T-helper 2 cell (primary cell): ENCODE results near the gene PPFIBP2.
"Not testable (repeated sequence)": the region's sequence is repeated elsewhere in the genome, so short reads cannot be mapped to it uniquely, and the experiment has no call there.

Experiments
- DNase-seq, 5 experiments: peaks; one replicate each; pipeline versions ENCODE4 v3.0.0 to v3.0.0-alpha.2; 2012 to 2022

Gene PPFIBP2

DNA sequence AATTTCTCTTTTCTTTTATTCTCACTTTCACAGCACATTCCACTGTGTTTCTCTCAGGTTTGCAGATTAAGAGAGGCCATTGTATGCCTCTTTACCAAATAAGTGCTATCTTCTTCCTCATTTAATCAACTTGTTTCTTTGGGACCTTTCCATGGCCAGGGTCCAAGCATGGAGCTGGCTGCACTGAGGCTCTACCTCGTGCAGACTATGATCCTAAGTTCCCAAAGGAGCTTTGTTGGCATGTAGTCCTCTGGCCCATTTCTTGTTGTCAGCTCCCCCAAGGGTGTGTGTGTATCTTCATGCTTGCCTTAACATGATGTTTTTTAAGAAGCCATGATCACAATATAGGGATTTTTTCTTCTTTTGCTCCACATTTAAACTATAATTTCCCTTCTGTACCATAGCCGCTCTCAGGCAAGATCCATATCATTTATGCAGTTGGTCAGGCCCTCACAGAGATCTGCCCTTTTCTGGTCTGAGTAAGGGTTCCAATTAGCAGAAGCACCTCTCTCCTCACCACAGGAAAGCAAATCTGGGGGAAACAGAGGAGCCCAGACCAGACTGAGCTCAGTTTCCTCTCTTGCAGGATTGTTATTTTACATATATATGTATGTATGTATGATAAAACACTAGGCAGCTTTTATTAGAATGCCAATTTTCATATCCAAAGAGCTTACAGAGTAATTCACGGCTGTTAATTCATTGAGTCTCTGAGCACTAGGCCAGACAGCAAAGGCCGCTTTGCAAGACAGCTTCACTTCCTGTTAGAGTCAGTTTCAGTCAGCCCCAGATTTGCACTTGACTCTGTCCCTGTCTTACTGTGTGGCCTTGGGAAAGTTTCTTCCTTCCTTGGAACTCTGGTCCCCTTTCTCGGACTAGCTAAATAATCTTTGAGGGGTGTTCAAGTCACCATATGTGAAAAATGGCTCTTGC is 125.2 kb downstream of the PPFIBP2 start:
- DNase-seq = no peak

DNA sequence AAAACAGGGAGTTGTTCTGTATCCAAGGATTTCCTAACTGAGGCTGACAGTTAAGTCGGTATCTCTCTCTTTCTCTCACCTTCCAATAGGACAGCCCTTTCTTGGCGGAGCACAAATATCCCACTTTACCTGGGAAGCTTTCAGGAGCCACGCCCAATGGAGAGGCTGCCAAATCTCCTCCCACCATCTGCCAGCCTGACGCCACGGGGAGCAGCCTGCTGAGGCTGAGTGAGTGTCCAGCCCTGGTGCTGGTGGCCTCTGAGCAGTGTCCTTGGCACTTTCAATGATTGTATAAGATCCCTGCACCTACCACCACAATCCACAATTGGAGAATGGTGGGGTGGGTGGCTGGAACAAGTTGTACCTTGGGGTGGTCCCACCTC is 125.8 kb downstream of the PPFIBP2 start:
- no peak for DNase-seq

DNA sequence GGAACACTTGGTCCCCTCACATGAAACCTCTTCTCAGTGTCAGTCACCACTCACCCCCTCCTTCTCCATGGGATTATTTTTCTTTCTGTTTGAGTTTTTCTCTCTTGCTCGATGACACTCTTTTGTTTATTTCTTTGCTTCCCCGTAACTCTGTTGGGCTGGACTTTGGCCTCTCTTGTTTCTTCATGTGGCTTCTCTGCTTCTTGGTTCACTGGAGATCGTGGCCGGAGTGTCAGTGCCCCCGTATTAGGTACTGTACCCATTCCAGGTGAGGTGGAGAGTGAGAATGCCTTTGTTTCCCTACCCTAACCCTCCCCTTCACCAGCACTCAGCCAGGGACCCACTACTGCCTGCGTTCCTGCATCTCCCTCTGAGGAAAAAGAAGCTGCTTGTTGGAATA is 127.0 kb downstream of the PPFIBP2 start:
- no peak for DNase-seq

DNA sequence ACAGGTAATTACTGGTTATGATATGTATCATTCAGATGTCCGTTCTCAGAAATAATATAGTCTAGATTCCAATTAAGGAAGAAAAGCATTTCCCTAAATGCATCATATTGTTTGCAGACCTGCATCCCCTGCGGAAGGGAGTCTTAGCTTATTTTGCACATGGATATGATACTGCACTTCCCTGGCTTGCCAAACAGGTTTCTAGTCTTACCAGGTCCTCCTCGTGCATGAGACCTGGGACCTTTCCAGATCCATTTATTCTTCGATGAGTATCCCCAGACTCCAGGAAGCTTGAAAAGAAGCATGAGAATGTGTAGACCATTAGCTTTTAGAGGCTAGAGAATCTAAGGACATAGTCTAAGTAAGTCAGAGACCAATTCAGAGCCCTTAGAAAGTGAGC is 128.9 kb downstream of the PPFIBP2 start:
- no peak for DNase-seq

DNA sequence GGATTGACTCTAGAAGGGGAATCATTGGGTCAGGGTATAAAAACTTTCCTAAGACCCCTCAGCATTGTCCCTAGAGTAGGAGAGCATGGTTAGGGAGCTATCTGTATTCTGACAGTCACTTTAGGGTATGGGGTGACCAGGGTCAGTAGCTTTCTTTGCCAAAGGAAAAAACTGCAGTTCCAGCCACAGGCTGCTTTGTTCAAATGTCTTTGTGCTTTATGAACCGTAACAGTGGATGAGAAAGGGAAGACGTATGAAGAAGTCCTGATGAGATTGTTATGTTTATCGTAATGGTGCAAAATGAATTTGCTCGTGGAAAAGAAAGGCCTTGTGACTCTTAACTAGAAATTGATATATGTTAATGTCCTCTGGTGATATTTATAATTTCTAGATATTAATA is 129.5 kb downstream of the PPFIBP2 start:
- no peak for DNase-seq

DNA sequence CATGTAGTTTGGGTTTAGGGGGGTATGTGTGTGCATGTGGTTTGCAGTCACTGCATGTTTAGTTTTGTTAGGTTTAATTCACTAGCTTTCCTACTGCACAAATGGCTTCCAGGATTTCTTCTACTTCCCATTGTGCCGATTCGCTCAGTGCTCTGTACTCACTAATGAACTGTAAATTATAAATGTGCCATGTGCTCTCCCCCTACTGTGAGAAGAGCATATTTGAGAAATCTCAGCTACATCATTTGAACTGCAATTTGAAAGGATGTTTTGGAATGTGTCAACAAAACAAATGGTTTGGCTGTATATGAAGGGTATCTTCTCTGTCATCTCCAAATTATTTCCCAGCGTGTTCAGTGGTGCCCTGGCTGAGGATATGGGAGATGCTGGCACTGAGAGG is 131.4 kb downstream of the PPFIBP2 start:
- DNase-seq = no peak

DNA sequence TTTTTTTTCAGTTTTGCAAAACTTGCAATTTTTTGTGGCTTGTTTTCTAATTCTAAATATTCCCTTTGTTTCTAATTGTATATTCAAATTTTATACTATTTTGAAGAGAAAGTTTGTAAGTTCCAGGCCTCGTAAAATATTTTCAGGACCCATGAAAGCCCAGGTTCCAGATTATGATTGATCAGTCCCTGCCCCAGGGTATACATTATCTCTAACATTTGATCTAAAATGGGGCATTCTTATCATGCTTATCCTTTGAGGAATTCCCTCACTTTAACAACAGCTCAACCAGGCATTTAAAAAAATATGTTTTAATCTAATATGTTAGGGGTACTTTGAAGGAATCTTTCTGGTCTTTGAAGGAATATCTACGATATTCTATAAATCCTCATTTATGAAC is 133.1 kb downstream of the PPFIBP2 start:
- no peak for DNase-seq

DNA sequence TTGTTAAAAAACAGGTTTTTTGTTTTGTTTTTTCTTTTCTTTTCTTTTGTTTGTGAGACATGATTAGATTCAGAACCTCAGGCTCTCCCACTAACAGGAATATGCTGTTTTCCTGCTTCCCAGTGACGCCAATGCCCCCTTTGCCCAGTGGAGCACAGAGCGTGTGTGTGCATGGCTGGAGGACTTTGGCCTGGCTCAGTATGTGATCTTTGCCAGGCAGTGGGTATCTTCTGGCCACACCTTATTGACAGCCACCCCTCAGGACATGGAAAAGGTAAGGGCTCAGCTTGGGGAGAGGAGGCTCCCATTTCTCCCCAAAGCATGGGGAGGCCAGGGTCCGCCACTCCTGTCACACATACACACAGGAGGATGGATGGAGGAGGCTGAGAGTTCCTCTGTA is 134.5 kb downstream of the PPFIBP2 start:
- no peak for DNase-seq

DNA sequence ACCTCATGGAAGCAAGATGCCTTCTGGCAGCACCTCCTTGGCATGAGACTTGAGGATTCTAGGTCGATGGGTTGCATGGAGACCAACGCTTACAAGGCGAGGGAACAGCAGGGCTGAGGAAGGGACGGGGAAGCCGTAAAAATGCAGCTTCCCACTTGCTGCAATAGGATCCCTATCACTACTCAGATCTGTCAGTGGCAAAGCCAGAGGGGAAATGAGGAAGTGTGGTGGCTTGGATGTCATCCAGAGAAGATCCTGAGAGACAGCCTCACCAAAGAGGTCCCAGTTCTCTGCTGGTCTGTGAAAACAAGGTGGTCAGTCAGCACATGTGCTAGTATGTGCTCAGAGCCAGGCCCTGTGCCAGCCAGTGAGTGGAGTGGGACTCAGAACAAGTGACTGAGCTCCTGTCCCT is 137.3 kb downstream of the PPFIBP2 start:
- no peak for DNase-seq

DNA sequence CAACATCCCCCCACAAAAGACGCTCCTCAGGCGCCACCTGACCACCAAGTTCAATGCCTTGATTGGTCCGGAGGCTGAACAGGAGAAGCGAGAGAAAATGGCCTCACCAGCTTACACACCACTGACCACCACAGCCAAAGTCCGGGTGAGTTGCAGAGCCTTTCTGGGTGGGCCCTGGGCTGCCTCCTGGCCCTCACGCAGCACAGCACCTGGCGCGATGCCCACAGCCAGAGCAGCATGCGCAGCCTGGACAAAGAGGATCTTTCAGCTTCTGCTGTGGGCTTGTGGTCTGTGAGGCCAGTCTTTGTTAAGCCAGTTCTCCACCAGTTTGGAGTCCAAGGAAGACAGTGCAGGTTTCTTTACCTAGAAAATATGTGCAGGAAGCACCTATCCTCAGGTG is 137.9 kb downstream of the PPFIBP2 start:
- no peak for DNase-seq

DNA sequence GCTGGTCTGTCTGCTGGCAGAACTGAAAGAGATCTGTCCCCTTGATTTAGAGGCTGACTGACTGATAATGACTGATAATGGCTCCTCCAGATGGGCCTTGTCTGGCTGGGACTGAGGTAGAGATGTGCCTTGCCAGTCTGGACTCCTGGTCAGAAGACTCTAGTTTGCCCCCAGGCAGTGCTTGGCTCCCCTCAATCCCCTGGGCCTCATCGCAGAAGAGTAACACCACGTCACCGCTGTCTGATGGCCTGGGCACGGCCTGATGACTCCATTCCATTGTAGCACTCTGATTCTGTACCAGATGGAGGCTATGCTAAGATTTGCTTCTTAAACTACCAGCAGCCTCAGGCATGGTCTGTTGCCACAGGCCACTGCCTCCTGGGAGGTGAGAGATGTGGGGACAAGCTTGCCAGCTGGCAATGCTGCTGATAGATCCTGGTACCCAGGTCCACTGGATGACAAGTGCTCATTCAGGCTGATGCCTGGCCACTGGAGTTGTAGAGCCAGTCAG is 140.5 kb downstream of the PPFIBP2 start:
- no peak for DNase-seq

DNA sequence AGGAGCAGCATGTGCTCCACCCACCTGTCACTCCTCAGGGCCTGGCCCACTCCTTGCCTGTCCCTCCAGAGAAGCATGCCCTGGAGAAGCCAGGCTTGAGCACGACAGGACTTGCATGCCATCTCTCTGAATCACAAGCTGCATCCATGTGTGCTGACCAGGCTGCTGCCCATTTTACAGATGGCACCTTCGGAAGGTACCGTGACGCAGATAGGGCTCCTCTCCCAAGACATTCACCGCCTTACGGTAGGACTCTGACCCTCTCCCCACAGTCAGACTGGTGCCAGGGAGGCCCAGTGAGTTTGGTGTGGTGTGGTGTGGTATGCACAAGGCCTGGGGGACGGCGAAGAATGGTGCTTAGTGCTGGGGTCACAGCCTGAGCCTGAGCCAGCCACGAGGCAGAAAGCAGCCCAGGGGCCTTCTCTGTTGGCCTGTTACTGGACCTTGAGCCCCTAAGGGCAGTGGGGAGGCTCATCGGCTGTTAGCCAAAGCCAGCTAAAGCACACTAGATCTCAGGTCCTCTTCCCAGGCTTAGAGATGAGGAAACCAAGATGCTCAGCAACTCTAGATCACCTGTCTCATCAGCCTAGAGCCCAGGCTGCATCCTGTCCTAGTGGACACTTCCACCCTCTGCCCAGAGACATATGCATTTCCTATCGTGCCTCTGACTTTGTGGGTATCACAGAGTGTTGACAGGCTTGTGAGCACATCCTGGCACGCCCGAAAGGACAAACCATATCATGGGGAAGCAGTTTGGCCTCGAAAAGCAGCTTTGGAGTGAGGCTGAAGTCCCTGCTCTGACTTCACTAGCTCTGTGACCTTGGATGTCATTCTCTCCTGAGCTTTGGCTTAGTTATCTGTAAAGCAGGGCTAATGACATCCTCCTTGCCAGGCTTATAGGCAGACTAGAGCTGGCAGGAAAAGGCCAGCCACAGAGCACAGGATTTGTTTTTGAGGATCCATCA is 141.7 kb downstream of the PPFIBP2 start:
- no peak for DNase-seq

DNA sequence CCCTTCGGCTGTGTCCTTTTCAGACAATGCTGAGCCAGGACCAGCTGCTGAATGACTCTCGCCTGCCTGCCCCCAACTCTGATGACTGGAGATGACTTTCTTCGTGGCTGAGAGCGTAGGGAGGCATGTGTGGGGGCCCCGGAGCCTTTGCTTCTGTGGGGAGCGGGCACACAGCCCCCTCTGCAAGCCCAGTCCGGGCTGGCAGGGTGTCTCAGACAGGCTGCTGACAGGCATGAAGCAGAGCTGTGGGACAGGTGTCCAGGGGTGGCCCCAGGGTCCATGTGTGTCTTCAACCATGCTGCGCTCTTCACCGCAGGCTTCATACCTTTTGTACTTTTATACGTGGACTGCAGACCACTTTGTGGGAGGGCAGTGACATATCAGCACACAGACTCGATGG is 142.9 kb downstream of the PPFIBP2 start:
- DNase-seq = no peak

DNA sequence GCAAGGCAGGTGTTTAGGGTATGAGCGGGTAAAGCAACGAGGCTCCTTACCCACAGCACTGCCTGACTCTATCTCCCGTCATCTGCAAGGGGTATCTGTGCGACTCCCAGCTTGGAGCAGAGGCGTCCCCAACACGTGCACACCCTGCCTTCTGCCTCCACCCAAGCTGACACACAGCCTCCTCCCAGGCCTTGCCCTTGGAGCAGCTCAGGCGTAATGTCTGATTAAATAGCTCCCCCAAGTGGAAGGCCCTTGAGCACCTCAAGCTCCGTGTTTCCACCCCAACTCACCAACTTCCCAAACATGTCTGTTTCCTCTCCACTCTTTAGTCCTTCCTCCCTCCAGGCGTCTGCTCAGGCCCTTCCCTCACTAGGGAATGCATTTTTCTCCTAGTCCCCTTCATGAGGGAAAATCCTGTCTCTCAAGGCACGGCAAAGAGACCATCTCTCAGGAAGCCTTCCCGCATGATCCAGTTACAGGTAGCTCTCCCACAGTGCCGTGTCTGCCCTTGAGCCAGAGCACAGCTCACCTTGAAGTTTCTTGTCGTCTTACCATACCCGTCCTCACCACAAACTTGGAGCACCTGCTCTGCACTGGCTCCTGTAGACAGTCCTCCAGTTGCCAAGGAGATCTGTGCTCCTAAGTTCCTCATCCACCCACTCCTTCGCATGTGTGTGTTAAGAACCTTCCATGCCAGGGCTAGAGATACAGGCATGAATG is 143.7 kb downstream of the PPFIBP2 start:
- DNase-seq = peak in 1 of 5 experiments; percentile 54

DNA sequence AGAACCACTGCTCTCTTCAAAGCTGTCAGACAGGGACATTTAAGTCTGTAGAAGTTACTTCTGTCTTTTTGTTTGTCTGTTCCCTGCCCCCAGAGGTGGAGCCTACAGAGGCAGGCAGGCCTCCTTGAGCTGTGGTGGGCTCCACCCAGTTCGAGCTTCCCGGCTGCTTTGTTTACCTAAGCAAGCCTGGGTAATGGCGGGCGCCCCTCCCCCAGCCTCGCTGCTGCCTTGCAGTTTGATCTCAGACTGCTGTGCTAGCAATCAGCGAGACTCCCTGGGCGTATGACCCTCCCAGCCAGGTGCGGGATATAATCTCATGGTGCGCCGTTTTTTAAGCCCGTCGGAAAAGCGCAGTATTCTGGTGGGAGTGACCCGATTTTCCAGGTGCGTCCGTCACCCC is 149.7 kb downstream of the PPFIBP2 start:
- not testable (repeated sequence) for DNase-seq

DNA sequence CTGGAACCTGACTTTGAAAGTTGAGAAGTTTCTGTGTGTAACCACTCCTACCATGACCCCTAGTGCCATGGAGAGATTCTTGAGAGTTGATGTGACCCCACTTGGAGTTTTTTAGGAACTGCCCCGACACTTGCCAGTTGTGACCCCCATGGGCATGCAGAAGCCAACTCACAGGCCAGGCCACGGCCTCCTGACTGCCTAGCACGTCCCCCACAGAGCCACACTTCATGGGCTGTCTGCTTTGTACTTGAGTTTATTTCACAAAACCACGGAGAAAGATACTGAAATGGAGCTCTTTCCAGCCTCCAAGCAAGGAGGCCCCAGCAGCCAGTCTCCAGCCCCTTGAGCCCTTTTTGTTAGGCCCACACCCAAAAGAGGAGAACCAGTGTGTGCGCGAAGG is 151.1 kb downstream of the PPFIBP2 start:
- no peak for DNase-seq

DNA sequence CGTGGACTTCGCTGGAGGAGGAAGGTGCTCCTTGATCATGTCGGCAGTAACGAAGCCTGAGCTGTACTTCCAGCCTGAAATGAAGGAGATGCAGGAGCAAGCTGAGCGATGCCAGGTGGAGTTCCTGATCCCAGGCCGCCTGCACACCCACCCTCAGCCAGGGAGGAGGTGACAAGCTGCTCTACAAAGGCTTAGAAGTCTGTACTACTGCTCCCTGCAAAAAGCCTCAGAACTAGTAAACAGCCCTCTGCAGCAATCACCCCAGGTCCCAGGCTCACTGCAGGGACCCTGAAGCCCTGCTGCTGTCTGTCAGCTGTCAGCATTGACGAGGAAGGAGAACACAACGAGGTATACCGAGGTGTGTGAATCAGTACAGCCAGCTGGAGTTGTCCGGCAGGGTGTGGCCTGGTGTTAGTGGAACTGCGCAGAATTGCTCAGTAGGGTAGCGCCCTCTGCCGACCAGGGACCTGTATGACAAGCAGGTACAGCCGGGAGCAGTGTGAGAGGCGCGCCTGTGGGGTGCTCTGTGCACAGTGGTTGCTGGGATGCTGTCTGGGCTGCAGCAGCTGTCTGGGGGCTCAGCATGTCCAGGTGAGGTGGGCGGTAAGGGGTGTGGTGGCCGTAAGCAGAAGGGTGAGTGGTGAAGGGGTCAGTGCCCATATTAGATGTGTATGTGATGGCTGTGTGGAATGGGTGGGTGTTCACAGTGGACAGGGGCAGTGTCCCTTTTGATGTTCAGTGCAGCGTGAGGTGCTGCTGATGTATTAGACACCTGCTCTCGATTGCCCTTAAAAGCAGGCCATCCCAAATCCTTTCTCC is 151.9 kb downstream of the PPFIBP2 start:
- peak; percentile 34 to 63 (median 52) for DNase-seq

DNA sequence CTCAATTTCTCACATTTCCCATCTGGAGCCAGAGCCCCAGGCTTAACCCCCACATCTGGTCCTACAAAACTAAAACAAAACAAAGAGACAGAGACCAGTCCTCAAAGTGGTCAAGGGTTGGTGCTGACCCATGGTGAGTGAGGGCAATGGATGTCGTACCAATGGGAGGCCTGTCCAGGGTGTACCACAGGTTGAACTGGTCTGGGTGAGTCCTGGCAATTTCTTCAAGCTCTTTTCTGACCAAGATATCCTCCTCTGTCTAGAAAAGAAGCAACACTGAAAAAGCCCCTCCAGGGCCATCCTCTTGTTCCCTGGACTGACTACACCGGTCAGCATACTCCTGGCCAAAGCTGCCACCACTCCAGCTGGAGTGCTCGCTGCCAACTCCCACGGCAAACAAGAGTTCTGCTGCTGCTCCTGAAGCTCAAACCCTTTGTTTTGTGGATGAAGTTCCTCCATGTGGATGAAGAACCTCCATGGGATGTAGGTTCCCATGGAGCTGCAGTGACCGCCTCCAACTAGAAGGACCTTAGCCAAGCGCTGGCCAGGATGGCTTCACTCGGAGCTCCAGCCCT is 152.6 kb downstream of the PPFIBP2 start:
- DNase-seq = no peak

DNA sequence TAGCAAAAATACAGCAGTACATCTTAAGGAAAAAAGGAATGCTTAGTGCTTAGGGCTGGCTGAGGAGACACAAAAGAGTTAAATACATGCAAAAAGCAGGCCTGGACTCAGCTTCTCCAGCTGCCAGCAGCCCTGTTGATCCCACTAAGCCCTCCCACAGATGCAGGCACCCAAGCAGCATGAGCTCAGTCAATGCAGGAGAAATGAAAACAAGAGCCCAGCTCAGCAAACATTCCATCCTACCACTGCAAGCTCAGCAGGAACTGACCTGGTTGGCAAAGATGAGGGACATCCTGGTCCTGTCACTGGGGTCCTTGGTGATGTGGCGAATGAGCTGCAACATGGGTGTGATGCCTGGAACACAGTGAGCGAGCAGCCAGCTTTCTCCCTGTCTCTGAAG is 153.7 kb downstream of the PPFIBP2 start:
- no peak for DNase-seq

DNA sequence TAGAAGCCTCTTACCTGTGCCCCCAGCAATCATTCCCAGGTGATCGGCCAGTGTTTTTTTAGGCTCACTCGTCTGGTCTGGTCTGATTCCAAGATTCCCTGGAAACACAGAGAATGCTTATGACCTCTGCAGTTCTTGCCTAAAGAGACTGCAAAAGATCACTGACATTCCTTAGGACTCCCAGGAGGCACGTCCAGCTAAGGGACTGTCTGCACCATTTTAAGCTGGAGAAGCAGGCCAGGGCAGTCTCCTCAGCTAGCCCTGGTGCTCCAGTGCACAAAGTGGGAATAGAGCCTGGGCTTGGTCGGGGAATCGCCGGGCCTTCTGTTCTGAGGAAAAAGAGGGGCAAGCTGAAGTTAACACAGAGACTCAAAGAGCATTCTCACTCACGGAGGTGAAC is 154.7 kb downstream of the PPFIBP2 start:
- DNase-seq = no peak

DNA sequence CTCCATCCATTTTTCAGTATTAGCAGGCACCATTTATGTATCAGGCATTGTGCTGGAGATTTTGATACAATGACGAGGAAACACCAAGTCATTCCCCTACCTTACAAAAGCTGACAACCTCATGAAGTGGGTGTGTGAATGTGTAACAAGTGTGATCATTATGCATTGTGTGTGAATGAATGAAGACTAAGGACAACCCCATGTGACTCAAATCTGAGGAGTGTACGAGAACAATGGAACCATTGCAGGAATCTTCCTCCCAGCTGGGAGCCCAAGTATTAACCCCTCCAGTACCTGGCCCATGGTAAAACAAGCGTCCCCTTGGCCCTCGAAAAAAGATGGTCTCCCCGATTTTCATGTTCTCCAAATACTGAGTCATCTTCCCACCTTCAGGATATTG is 155.1 kb downstream of the PPFIBP2 start:
- DNase-seq = no peak
